Neural progenitor cell (in vitro differentiated cells): ENCODE results near the gene CALCR. TPM values are rescaled to one million over a fixed set of nuclear protein-coding genes. Genes with fewer than 3 reads are reported as not detected.
"Not testable (repeated sequence)": the region's sequence is repeated elsewhere in the genome, so short reads cannot be mapped to it uniquely, and the experiment has no call there.

Source experiments
- DNase-seq: peaks from one replicate; pipeline ENCODE4 v3.0.0-alpha.2; 2016; ENCODE audit warnings: low spot score
- H2AFZ ChIP-seq: fragments of 200-600 bp; sonication (generic); replicated peaks from 2 replicates; pipeline ENCODE4 v1.6.1; 2016; ENCODE audit warnings: antibody characterized with exemption
- H3F3A ChIP-seq: fragments of 200-600 bp; sonication (generic); 2 replicates; pipeline ENCODE4 v1.6.1; 2016; ENCODE audit warnings: antibody characterized with exemption, low read depth
- H3K27ac ChIP-seq: fragments of 200-600 bp; sonication (generic); 2 replicates; pipeline ENCODE4 v1.5.1; 2016; ENCODE audit warnings: mild to moderate bottlenecking
- H3K27me3 ChIP-seq: fragments of 200-600 bp; sonication (generic); 2 replicates; pipeline ENCODE4 v1.6.1; 2016; ENCODE audit warnings: mild to moderate bottlenecking, moderate library complexity
- H3K36me3 ChIP-seq: fragments of 200-600 bp; sonication (generic); 2 replicates; pipeline ENCODE4 v1.5.1; 2016
- H3K4me1 ChIP-seq: fragments of 200-600 bp; sonication (generic); 2 replicates; pipeline ENCODE4 v1.6.1; 2016; ENCODE audit warnings: mixed run types
- H3K4me2 ChIP-seq: fragments of 200-600 bp; sonication (generic); 2 replicates; pipeline ENCODE4 v1.6.1; 2016
- H3K4me3 ChIP-seq: fragments of 200-600 bp; sonication (generic); 2 replicates; pipeline ENCODE4 v1.5.1; 2016
- H3K79me2 ChIP-seq: fragments of 200-600 bp; sonication (generic); 2 replicates; pipeline ENCODE4 v1.6.1; 2016; ENCODE audit warnings: low read depth
- H3K9ac ChIP-seq: fragments of 200-600 bp; sonication (generic); 2 replicates; pipeline ENCODE4 v1.6.1; 2016
- H3K9me3 ChIP-seq: fragments of 200-600 bp; sonication (generic); 2 replicates; pipeline ENCODE4 v1.5.1; 2016; ENCODE audit warnings: low read depth
- H4K20me1 ChIP-seq: fragments of 200-600 bp; sonication (generic); 2 replicates; pipeline ENCODE4 v1.6.1; 2016; ENCODE audit warnings: low read depth
- H3K27ac Mint-ChIP-seq: 3 replicates; pipeline ENCODE4 v1.8.0; 2021; ENCODE audit warnings: mixed read lengths
- H3K27me3 Mint-ChIP-seq: 2 replicates; pipeline ENCODE4 v1.8.0; 2022; ENCODE audit warnings: low read depth, mild to moderate bottlenecking, inconsistent platforms, moderate library complexity, mixed read lengths; ENCODE audit not compliant: insufficient read depth
- H3K36me3 Mint-ChIP-seq: 3 replicates; pipeline ENCODE4 v1.8.0; 2021; ENCODE audit warnings: mixed read lengths
- H3K4me1 Mint-ChIP-seq: 3 replicates; pipeline ENCODE4 v1.8.0; 2021; ENCODE audit warnings: mixed read lengths
- H3K4me3 Mint-ChIP-seq: 3 replicates; pipeline ENCODE4 v1.8.0; 2021; ENCODE audit warnings: mild to moderate bottlenecking, moderate library complexity, mixed read lengths
- H3K9me3 Mint-ChIP-seq: 3 replicates; pipeline ENCODE4 v1.8.0; 2020; ENCODE audit warnings: mixed read lengths
- EZH2 ChIP-seq: fragments of 200-600 bp; sonication (generic); IDR thresholded peaks from 2 replicates; pipeline ENCODE4 v1.6.1; 2017; ENCODE audit warnings: antibody characterized with exemption, mild to moderate bottlenecking, moderate library complexity
- EZH2phosphoT487 ChIP-seq: fragments of 200-600 bp; sonication (generic); IDR thresholded peaks from 2 replicates; pipeline ENCODE4 v1.6.1; 2017; ENCODE audit warnings: antibody characterized with exemption
- total RNA-seq: library from RNA; depleted of rRNA; stranded (reverse); fragments of >200 nt; gene quantifications from 2 replicates; pipeline ENCODE4 v1.2.3, GENCODE V29; 2015; ENCODE audit warnings: low replicate concordance
- TF ChIP-seq, protein P1 (sequence below): fragments of 200-600 bp; sonication (generic); IDR thresholded peaks from 2 replicates; pipeline ENCODE4 v1.5.1; 2017; ENCODE audit warnings: antibody characterized with exemption, mild to moderate bottlenecking

CALCR gene
- total RNA-seq, 1 donor from 2014 or later: not detected

DNA sequence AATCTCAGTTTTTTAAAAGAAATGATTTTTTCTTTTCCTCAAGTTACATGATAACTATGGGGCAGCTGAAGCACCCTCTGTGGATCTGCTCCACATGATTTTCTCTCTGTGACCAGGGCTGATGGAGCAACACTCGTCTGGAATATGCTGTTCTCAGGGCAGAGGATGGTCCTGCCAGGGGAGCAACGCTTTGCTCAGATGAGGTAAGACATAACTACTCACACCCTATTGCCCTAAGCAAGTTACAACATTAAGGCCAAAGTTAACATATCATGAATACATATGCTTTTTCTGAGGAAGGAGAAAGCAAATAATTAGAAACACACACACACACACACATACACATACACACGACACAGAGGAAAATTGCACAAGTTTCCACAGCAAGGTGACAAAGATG, 71.4 kb downstream of the CALCR start:
- Mint-ChIP-seq H3K9me3 (no peaks in the 10 kb centered on the region), H3K4me3 (no peak overlapping the region), H3K27ac (no peak overlapping the region), H3K36me3 (no peaks in the 10 kb centered on the region), H3K27me3 (no peaks in the 10 kb centered on the region), H3K4me1 (no peaks in the 10 kb centered on the region)
- H3F3A ChIP-seq: no peaks in the 10 kb centered on the region
- H3K9ac ChIP-seq: no peak overlapping the region
- H3K27me3 ChIP-seq: no peaks in the 10 kb centered on the region
- H3K27ac ChIP-seq: no peak overlapping the region
- no peak for DNase-seq
- no peak overlapping the region for H2AFZ ChIP-seq
- TF ChIP-seq EZH2phosphoT487 (no peak), EZH2 (no peak)
- TF ChIP-seq, protein P1, sequence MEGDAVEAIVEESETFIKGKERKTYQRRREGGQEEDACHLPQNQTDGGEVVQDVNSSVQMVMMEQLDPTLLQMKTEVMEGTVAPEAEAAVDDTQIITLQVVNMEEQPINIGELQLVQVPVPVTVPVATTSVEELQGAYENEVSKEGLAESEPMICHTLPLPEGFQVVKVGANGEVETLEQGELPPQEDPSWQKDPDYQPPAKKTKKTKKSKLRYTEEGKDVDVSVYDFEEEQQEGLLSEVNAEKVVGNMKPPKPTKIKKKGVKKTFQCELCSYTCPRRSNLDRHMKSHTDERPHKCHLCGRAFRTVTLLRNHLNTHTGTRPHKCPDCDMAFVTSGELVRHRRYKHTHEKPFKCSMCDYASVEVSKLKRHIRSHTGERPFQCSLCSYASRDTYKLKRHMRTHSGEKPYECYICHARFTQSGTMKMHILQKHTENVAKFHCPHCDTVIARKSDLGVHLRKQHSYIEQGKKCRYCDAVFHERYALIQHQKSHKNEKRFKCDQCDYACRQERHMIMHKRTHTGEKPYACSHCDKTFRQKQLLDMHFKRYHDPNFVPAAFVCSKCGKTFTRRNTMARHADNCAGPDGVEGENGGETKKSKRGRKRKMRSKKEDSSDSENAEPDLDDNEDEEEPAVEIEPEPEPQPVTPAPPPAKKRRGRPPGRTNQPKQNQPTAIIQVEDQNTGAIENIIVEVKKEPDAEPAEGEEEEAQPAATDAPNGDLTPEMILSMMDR: no peak
- no peaks in the 10 kb centered on the region for H3K9me3 ChIP-seq
- H3K79me2 ChIP-seq: no peaks in the 10 kb centered on the region
- H3K4me2 ChIP-seq: no peak overlapping the region
- H3K36me3 ChIP-seq: no peaks in the 10 kb centered on the region
- H4K20me1 ChIP-seq: no peaks in the 10 kb centered on the region
- no peak overlapping the region for H3K4me3 ChIP-seq
- no peaks in the 10 kb centered on the region for H3K4me1 ChIP-seq

DNA sequence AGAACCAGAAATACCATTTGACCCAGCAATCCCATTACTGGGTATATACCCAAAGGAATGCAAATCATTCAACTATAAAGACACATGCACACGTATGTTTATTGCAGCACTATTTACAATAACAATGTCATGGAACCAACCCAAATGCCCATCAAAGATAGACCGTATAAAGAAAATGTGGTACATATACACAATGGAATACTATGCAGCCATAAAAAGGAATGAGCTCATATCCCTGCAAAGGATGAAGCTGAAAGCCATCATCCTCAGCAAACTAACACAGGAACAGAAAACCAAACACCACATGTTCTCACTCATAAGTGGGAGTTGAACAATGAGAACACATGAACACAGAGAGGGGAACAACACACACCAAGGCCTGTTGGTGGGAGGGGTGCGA, 82.7 kb downstream of the CALCR start:
- H3K9ac ChIP-seq, H3K36me3 Mint-ChIP-seq, H3K4me3 Mint-ChIP-seq, DNase-seq, H3K4me3 ChIP-seq, H3K4me1 Mint-ChIP-seq, H3K27me3 ChIP-seq, H4K20me1 ChIP-seq, H3K27ac ChIP-seq, H3K27ac Mint-ChIP-seq, H3K79me2 ChIP-seq, H3K27me3 Mint-ChIP-seq, H3K9me3 ChIP-seq, H3F3A ChIP-seq, H2AFZ ChIP-seq, H3K36me3 ChIP-seq, H3K4me1 ChIP-seq, H3K4me2 ChIP-seq: not testable (repeated sequence)
- H3K9me3 Mint-ChIP-seq: peaks cover 19% of the 10 kb centered on the region

DNA sequence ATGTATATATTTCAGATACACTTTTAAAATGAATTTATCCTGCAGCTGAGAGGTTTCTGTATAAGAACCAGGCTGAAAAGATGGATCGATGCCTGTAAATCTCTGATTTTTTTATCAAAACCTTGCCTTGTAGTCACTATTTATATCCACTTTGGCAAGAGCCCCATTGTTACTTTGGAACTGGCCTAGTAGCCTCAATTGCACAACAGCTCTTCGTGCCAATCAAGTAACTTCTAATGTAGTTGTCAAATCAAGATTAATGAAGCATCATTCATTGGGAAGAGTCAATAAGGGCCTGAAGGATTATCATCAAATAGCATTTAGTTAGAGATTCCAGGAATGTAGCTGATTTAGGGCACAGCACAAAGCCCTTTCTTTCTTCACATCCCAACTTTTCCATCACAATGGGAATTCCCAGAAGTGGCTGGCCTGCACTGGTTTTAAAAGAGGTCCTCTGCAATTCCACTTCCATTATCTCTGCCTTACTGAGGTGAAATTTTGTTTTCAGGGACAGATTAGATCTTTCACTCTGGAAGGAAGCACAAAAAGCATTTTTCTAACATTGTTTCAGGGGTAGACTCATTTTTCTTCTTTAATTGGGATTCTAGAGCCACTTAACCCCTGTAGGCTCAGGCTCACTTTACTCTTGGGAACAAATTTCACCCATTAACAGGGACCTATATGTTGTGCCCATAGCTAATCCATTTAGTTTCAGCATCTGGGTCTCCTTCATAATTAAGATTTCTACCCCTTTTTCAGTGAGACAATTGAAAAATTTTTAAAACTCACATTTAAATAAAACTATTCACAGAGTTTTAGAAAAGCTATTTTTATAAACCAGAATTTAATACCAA, 97.8 kb downstream of the CALCR start:
- Mint-ChIP-seq H3K27ac (no peak overlapping the region), H3K9me3 (no peaks in the 10 kb centered on the region), H3K36me3 (no peaks in the 10 kb centered on the region), H3K4me1 (peaks cover 31% of the 10 kb centered on the region), H3K4me3 (no peak overlapping the region), H3K27me3 (no peaks in the 10 kb centered on the region)
- Histone ChIP-seq H2AFZ (peak overlapping the region; percentile 72), H3K27ac (peak overlapping the region; percentile 93), H3K79me2 (no peaks in the 10 kb centered on the region), H3K4me3 (no peak overlapping the region), H3K27me3 (no peaks in the 10 kb centered on the region), H3K9ac (no peak overlapping the region), H3K4me2 (peak overlapping the region; percentile 19), H4K20me1 (no peaks in the 10 kb centered on the region), H3K9me3 (no peaks in the 10 kb centered on the region), H3K4me1 (peaks cover 48% of the 10 kb centered on the region), H3F3A (peaks cover 24% of the 10 kb centered on the region), H3K36me3 (no peaks in the 10 kb centered on the region)
- DNase-seq: peak; percentile 70
- TF ChIP-seq EZH2phosphoT487 (no peak), EZH2 (no peak)
- TF ChIP-seq, protein P1: no peak

DNA sequence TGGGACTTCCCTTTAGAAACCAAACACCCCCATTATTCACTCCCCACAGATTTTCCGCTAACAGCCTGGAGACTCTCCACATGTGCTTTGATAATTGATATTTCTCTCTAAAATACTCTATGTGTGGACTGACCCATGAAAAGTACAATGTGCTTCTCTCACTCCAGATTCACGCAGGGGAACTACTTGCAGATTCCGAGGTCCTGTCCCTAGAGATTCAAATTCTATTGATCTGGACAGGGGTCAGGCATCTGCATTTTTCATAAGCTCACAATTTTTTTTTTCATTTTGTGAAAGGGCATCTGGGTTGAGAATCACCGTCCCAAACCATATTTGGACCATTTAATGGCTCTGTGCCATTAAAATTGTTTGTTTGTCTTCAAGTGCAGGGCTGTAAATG, 98.7 kb downstream of the CALCR start:
- Histone ChIP-seq H2AFZ (peak overlapping the region; percentile 68), H3K27ac (peak overlapping the region; percentile 93), H3K4me2 (peak overlapping the region; percentile 19), H3K4me1 (peaks cover 47% of the 10 kb centered on the region), H4K20me1 (no peaks in the 10 kb centered on the region), H3K79me2 (no peaks in the 10 kb centered on the region), H3K27me3 (no peaks in the 10 kb centered on the region), H3K36me3 (no peaks in the 10 kb centered on the region), H3K9me3 (no peaks in the 10 kb centered on the region), H3K9ac (no peak overlapping the region), H3K4me3 (no peak overlapping the region), H3F3A (peaks cover 24% of the 10 kb centered on the region)
- Mint-ChIP-seq H3K27ac (peak overlapping the region; percentile 61), H3K9me3 (no peaks in the 10 kb centered on the region), H3K27me3 (no peaks in the 10 kb centered on the region), H3K4me1 (peaks cover 30% of the 10 kb centered on the region), H3K36me3 (no peaks in the 10 kb centered on the region), H3K4me3 (no peak overlapping the region)
- DNase-seq: peak; percentile 5
- TF ChIP-seq, protein P1: no peak
- TF ChIP-seq EZH2phosphoT487: no peak
- no peak for TF ChIP-seq EZH2
